ENCODE measurements around the gene MTREX. TPM values are rescaled to one million over a fixed set of nuclear protein-coding genes. Genes with fewer than 3 reads are reported as not detected.

MTREX gene
- 10 to 100 TPM; 50.9 to 54.5 TPM for total RNA-seq
- polyA plus RNA-seq (2013, experiment 1 of 2): 35.7 TPM
- polyA plus RNA-seq (2013, experiment 2 of 2): 40.1 TPM
- total RNA-seq: 67.6 to 303 (median 118) reads per million in 172 experiments

DNA sequence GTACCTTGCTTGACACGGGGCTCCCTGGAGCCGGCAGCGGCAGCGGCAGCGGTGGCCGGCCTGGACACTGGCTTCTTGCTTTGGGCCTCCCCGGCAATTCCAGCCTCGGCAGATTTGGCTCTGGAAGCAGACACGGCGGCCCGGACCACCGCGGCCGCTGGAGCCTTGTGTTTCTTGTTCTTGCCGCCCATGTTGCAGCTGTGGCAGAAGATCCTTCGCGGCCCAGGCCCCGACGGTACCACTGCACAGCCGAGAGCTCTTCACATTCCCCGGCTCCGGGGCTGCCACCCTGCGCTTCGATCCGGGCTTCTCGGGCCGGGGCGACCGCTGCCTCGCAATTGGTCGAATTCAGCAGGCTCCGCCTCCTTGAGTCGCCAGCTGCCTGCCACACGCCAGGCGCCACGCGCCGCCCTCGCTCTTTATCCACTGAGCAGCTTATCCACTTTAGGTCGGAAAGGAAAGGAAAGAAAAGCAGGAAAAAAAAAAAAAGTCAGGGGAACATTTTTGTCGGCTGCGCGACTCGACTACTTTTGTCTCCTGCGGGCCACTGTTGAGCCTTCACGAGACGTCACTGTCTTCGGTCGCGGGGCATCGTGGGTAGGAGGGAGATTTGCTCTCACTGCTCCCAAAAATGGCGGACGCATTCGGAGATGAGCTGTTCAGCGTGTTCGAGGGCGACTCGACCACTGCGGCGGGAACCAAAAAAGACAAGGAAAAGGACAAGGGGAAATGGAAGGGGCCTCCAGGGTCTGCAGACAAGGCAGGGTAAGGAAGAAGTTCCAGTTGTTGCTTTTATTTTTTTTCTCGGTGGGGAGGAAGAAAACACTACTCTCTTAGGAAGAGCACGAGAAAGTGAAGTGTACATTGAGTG is at the start of gene MTREX, which contains the start of gene DHX29:
Gene MTREX (plus strand): TSS at position 607 of the 871 bp plus-strand sequence. CDS start 25 bp downstream, at position 632.
Gene DHX29 (minus strand): TSS at position 312 of the 871 bp plus-strand sequence. CDS start 121 bp downstream, at position 191.
- Histone ChIP-seq H3K36me3 (ENCODE audit: insufficient read depth, low read length) (no peaks in the 10 kb centered on the region), H3K9me3 (ENCODE audit: control insufficient read depth in 1 of 2, insufficient read depth in 1 of 2, low read length in 2 of 2) (no peaks in the 10 kb centered on the region), H3K4me1 (ENCODE audit: insufficient read depth, low read length) (peaks cover 29% of the 10 kb centered on the region), H3K27me3 (ENCODE audit: control insufficient read depth in 1 of 2, insufficient read depth in 2 of 2, low read length in 2 of 2) (no peaks in the 10 kb centered on the region), H3K27ac (ENCODE audit: low read depth in 1 of 2, low read length in 2 of 2) (peak within 1 kb of the TSS; percentile 88 to 90), H3K4me3 (ENCODE audit: low read length) (peak within 1 kb of the TSS; percentile 94)
- Mint-ChIP-seq H3K4me3 (no peak within 1 kb of the TSS), H3K27ac (no peak within 1 kb of the TSS), H3K27me3 (no peaks in the 10 kb centered on the region), H3K4me1 (ENCODE audit: low read depth) (peaks cover 35% of the 10 kb centered on the region), H3K9me3 (no peaks in the 10 kb centered on the region), H3K36me3 (ENCODE audit: low read depth) (peaks cover 20% of the 10 kb centered on the region)
- CTCF ChIA-PET: interaction anchor here (0.6 to 1.3 kb wide), 2 partner anchors 21 to 790 kb away, joined by 3 read pairs; partner anchors contain the start of gene SNX18
- POLR2A ChIA-PET: interaction anchor here (0.6 to 2.6 kb wide), 23 partner anchors 8 to 1866 kb away, joined by 3 to 27 read pairs (median 4); partner anchors contain the start of genes GPBP1, GPX8 and IL6ST
- TF ChIP-seq, protein P1, sequence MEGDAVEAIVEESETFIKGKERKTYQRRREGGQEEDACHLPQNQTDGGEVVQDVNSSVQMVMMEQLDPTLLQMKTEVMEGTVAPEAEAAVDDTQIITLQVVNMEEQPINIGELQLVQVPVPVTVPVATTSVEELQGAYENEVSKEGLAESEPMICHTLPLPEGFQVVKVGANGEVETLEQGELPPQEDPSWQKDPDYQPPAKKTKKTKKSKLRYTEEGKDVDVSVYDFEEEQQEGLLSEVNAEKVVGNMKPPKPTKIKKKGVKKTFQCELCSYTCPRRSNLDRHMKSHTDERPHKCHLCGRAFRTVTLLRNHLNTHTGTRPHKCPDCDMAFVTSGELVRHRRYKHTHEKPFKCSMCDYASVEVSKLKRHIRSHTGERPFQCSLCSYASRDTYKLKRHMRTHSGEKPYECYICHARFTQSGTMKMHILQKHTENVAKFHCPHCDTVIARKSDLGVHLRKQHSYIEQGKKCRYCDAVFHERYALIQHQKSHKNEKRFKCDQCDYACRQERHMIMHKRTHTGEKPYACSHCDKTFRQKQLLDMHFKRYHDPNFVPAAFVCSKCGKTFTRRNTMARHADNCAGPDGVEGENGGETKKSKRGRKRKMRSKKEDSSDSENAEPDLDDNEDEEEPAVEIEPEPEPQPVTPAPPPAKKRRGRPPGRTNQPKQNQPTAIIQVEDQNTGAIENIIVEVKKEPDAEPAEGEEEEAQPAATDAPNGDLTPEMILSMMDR (IDR thresholded peaks at IDR 0.05): no peak
- DNase-seq (peak; percentile 79 to 93 (median 83)), ATAC-seq (ENCODE audit: poor library complexity) (peak; percentile 90)
- intact Hi-C loops (cut with DNase I, micrococcal nuclease): loop anchor here (2.0 to 10.0 kb wide), 8 partner anchors 17 to 1865 kb away; partner anchors contain the start of genes CDC20B (in 1 of the 2), GPBP1 (in 1 of the 2), GZMA (in 1 of the 2) and SLC38A9 (in 1 of the 2)

DNA sequence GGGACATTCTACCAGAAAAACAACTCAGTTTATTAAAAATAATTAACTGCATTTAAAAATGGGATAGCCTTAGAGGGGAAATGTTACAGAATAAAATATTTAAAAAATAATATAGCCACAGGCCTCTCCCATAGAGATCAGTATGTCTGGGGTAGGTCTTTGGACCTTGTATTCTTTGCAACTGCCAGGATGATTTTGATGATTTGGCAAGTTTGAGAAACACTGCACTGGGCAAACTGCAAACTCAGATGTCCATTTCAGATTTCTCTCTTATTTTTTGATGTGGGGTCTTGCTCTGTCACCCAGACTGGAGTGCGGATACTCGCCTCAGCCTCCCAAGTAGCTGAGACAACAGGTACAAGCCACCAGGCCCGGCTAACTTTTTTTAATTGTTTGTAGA is 49.5 kb upstream of the MTREX start:
- Histone ChIP-seq H3K4me1 (ENCODE audit: insufficient read depth, low read length) (no peaks in the 10 kb centered on the region), H3K27me3 (ENCODE audit: control insufficient read depth in 1 of 2, insufficient read depth in 2 of 2, low read length in 2 of 2) (no peaks in the 10 kb centered on the region), H3K4me3 (ENCODE audit: low read length) (no peak overlapping the region), H3K9me3 (ENCODE audit: control insufficient read depth in 1 of 2, insufficient read depth in 1 of 2, low read length in 2 of 2) (no peaks in the 10 kb centered on the region), H3K36me3 (ENCODE audit: insufficient read depth, low read length) (peaks cover 57% of the 10 kb centered on the region), H3K27ac (ENCODE audit: low read depth in 1 of 2, low read length in 2 of 2) (no peak overlapping the region)
- H3K36me3 Mint-ChIP-seq (ENCODE audit: low read depth): peaks cover 83% of the 10 kb centered on the region
- no peaks in the 10 kb centered on the region for H3K4me1 Mint-ChIP-seq (ENCODE audit: low read depth)
- CTCF ChIA-PET: no interaction called here
- intact Hi-C loops (cut with DNase I, micrococcal nuclease): no loop called here
- POLR2A ChIA-PET: no interaction called here
- no peak overlapping the region for H3K27ac Mint-ChIP-seq
- no peaks in the 10 kb centered on the region for H3K27me3 Mint-ChIP-seq
- DNase-seq: no peak
- TF ChIP-seq, protein P1 (IDR thresholded peaks at IDR 0.05): no peak
- ATAC-seq (ENCODE audit: poor library complexity): no peak
- H3K9me3 Mint-ChIP-seq: no peaks in the 10 kb centered on the region
- H3K4me3 Mint-ChIP-seq: no peak overlapping the region

DNA sequence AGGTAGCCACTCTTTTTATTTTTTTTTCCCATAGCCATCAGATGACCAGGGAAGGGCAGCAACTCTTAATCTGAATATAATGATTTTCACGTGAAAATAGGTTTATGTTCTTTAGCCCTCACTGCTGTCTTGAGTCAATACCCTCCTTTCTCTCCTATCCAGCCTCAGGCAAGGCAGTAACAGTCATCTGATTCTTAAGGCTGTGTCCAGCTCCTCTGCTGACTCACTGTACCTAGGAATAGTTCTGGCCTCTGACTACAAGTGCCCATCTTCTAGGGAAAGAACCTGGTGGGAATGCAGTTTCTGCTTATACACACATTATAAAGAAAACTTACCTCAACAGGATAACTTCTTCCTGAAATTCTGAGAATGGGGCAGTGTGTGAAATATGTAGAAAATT is 31.0 kb upstream of the MTREX start:
- DNase-seq (no peak), ATAC-seq (ENCODE audit: poor library complexity) (no peak)
- Histone ChIP-seq H3K36me3 (ENCODE audit: insufficient read depth, low read length) (peaks cover 86% of the 10 kb centered on the region), H3K27ac (ENCODE audit: low read depth in 1 of 2, low read length in 2 of 2) (no peak overlapping the region), H3K4me1 (ENCODE audit: insufficient read depth, low read length) (no peaks in the 10 kb centered on the region), H3K27me3 (ENCODE audit: control insufficient read depth in 1 of 2, insufficient read depth in 2 of 2, low read length in 2 of 2) (no peaks in the 10 kb centered on the region), H3K9me3 (ENCODE audit: control insufficient read depth in 1 of 2, insufficient read depth in 1 of 2, low read length in 2 of 2) (no peaks in the 10 kb centered on the region), H3K4me3 (ENCODE audit: low read length) (no peak overlapping the region)
- Mint-ChIP-seq H3K4me3 (no peak overlapping the region), H3K4me1 (ENCODE audit: low read depth) (no peaks in the 10 kb centered on the region), H3K36me3 (ENCODE audit: low read depth) (peaks cover 95% of the 10 kb centered on the region), H3K27me3 (no peaks in the 10 kb centered on the region), H3K27ac (no peak overlapping the region), H3K9me3 (no peaks in the 10 kb centered on the region)
- ChIA-PET CTCF (no interaction called here), POLR2A (no interaction called here)
- intact Hi-C loops (cut with DNase I, micrococcal nuclease): no loop called here
- TF ChIP-seq, protein P1 (IDR thresholded peaks at IDR 0.05): no peak
